Mesodermal cell (in vitro differentiated cells): ENCODE results near the gene PTPRN2.

Experiments used
- H3K27ac ChIP-seq: 2 replicates; pipeline ENCODE4 v1.7.0; 2013; ENCODE audit warnings: mild to moderate bottlenecking, low read depth, low read length, moderate library complexity; ENCODE audit not compliant: severe bottlenecking
- H3K36me3 ChIP-seq: 2 replicates; pipeline ENCODE4 v1.7.1; 2013; ENCODE audit warnings: mild to moderate bottlenecking, low read length, moderate library complexity; ENCODE audit not compliant: control insufficient read depth, insufficient read depth
- H3K4me1 ChIP-seq: one replicate; pipeline ENCODE4 v1.7.1; 2013; ENCODE audit warnings: mild to moderate bottlenecking, low read length; ENCODE audit not compliant: insufficient read depth, control insufficient read depth, poor library complexity, severe bottlenecking
- H3K4me3 ChIP-seq: 2 replicates; pipeline ENCODE4 v1.7.0; 2013; ENCODE audit warnings: low read length, control low read depth, mild to moderate bottlenecking; ENCODE audit not compliant: insufficient read depth, poor library complexity, severe bottlenecking; ENCODE audit errors: extremely low read depth
- H3K9me3 ChIP-seq: 2 replicates; pipeline ENCODE4 v1.7.1; 2013; ENCODE audit warnings: mild to moderate bottlenecking, low read length, moderate library complexity; ENCODE audit not compliant: control insufficient read depth
- WGBS, 2 experiments: methylation state at CpG; one replicate each; pipeline ENCODE4 v1.1.5; 2013; ENCODE audit warnings: missing lambda C conversion rate in 2 of 2; ENCODE audit not compliant: insufficient coverage in 2 of 2; 5-methylcytosine and 5-hydroxymethylcytosine counted together

PTPRN2 gene

DNA sequence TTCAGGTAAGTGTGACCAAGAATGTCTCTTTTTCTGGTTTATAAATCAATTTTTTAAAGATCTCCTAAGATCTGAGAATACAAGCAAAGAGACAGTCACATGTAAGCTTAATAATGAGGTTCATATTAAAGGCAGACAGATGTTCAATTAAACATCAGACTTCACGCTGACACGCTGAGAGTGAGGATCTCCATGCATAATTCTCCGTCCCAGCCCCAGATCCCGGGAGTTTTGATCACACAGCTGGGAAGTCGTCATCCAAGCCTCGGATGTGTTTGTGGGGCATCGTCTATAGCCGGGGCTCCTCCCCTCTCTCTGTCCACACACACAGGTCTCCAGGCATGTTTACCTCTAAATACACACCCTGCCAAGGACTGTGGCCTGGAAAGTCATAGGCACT, 223.2 kb downstream of the PTPRN2 start:
- H3K9me3 ChIP-seq = peaks cover 70% of the 10 kb centered on the region
- H3K4me1 ChIP-seq = no peaks in the 10 kb centered on the region
- 80 to 86% methylated on average over 3 to 8 of the region's 8 CpGs for WGBS, 2 experiments
- H3K36me3 ChIP-seq = no peaks in the 10 kb centered on the region
- H3K4me3 ChIP-seq = no peak overlapping the region
- no peak overlapping the region for H3K27ac ChIP-seq

DNA sequence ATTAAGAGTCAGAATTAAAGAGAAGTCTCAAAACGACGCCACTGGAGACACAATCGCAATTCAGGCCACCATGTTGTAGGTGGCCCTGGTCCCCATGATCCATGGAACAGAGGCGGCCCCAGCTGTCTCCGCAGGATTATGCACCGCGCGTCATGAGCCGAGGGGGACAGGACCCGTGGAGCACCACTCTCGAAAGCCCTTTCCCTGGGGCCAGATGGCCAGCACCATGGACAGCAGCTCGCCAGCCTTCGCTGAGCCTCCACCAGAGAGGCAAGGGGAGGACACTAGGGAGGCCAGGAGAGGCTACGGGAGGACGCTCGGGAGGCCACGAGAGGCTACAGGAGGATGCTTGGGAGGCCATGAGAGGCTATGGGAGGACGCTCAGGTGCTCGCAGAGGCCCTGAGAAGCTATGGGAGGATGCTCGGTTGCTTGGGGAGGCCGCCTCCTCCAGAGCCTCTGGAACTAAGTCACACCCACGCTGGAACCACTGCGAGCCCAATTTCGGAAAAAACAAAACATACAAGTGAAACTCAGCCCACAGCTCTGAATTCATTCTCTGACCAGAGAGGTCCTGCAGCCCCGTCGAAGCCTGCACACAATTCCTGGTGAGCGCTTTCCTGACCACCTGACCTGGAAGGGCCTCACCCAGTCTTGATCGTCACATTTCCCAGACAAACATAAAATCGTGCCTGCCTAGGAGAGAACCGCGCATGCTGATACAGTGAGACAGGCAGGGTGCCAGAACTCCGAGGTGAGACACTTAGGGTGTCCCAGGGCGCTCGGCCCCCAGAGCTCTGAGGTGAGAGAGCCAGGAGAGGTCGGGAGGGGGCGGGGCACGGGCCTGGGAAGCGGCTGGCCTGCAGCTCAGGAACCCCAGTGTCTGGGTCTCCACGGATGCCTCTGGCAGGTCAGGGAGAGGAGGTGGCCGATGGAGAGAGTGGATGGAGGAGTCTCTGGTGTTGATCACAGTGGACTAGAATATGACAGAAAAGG, 224.4 kb downstream of the PTPRN2 start:
- Histone ChIP-seq H3K9me3 (peaks cover 72% of the 10 kb centered on the region), H3K4me3 (no peak overlapping the region), H3K27ac (no peak overlapping the region), H3K4me1 (no peaks in the 10 kb centered on the region), H3K36me3 (no peaks in the 10 kb centered on the region)
- 77 to 79% methylated on average over 35 to 36 of the region's 40 CpGs for WGBS, 2 experiments

DNA sequence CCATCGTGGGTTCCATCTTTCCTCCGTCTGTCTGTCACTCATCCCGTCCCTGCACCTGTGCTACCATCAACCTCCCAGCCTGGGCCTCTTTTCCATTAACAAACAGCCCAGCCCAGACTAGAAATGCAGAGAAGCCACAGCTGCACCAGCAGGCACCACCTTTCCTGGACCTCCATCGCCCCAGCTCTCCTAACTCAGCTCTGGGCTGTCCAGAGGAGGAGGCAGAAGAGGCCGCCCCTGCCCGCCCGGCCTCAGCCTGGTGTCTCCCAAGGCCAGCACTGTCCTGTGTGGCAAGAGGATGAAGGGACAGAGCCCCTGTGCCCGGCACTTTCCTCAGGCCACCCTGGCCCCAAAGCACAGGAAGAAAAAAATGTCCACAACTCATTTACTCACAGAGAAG, 225.6 kb downstream of the PTPRN2 start:
- Histone ChIP-seq H3K36me3 (no peaks in the 10 kb centered on the region), H3K4me1 (no peaks in the 10 kb centered on the region), H3K27ac (no peak overlapping the region), H3K9me3 (peaks cover 71% of the 10 kb centered on the region), H3K4me3 (no peak overlapping the region)
- 27 to 57% methylated on average over 2 to 4 of the region's 8 CpGs for WGBS, 2 experiments

DNA sequence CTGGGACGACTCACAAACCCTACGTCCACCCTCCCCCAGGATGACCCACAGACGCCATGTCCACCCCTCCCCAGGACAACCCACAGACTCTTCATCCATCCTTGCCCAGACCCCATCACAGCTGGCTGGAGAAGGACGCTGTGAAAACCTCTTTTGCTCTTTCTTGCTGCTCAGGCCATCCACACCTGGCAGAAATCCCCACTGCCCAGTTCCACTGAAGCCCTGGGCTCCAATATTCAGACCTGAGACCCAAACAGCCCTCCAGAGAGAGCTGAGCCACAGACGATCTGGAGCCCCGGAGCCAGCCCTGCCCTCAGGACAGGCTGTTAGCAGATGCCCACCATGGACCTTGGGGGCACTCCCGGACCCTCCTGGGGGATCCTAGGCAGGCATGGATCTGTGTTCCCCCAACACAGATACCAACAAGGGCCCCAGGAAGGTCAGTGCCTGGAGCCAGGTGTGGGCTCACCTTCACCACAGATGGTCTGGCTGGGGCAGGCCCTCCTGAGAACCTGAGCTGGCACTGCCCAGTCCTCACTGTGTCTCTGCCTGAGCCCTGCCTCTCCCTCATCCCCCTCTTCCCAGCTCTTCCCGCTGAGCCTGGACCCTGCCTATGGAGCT, 226.2 kb downstream of the PTPRN2 start:
- Histone ChIP-seq H3K9me3 (peaks cover 72% of the 10 kb centered on the region), H3K36me3 (no peaks in the 10 kb centered on the region), H3K4me3 (no peak overlapping the region), H3K4me1 (no peaks in the 10 kb centered on the region), H3K27ac (no peak overlapping the region)
- 72 to 80% methylated on average over 4 to 7 of the region's 8 CpGs for WGBS, 2 experiments

DNA sequence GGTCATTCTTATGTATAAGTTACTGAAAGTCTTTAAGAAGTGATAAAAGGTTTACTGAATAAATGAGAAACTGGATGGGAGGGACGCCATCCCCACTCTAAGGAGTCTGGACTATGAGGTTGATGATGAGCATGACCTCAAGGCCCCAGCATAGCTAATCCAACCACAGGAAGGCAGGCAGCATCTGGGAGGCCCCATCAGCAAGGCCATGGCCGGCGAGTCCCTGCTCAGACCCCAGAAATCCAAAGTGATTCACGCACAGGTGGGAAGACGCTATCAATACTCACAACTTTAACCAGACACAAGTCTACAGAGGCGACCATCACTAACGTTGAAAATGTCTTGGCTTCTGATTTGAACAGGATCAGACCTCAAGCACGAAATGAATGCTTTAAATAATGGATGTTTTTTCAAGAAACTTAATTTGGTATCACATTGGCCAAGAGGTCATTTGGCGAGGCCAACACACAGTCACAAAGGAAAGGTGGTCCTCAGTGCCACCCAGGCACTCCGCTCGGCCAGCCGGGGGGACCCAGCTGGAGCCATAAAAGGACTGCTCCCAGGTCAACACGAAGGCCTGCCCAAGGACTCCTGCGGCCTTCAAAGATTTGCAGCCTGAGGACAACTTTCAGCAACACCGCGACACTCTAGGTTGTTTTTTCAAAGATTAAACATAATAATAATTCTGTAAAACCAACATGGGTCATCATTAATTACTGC, 228.5 kb downstream of the PTPRN2 start:
- no peak overlapping the region for H3K27ac ChIP-seq
- H3K9me3 ChIP-seq = peaks cover 75% of the 10 kb centered on the region
- H3K36me3 ChIP-seq = no peaks in the 10 kb centered on the region
- H3K4me1 ChIP-seq = no peaks in the 10 kb centered on the region
- no peak overlapping the region for H3K4me3 ChIP-seq
- WGBS, 2 experiments = 62 to 65% methylated on average over 6 to 10 of the region's 16 CpGs

DNA sequence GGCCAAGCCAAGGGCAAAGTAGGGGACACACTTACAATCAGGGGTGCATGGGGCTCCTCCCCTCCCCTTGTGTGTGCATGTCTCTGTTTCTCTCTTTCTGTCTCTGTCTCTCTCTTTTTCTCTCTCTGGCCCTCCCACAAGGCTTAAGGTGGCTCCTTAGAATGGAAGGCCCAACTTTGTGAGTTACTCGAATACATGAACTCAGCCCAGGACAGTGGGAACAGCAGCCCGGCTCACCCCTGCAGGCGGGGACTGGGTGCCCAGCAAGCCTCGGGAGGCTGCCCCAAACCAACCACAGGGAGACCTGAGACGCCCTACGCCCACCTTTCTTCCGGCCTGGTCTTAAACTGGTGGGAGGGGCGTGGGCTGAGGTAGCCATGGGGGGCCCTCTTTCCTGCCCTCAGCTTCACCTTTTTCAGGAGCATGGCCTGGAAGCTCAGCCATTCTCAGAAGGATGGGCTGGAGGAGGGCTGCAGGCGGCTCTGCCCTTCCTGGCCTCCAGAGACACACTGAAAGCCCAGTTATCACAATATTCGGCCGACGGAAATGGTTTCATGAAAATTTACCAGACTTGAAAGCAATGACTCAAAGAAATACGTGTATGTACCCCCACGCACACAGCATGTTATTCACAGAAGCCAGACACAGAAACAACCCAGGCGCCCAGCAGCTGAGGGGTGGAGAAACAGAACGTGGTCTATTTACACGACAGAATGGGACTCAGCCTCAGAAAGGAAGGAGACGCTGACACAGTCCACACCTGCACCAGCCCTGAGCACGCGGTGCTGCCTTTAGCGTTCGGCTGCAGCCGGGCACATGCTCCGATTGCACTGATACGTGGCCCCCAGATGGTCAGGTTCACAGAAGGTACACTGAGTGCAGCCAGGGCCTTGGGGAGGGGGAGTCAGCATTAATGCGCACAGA, 229.5 kb downstream of the PTPRN2 start:
- peaks cover 75% of the 10 kb centered on the region for H3K9me3 ChIP-seq
- H3K36me3 ChIP-seq = no peaks in the 10 kb centered on the region
- H3K4me3 ChIP-seq = no peak overlapping the region
- no peaks in the 10 kb centered on the region for H3K4me1 ChIP-seq
- 79 to 82% methylated on average over 25 of the region's 26 CpGs for WGBS, 2 experiments
- no peak overlapping the region for H3K27ac ChIP-seq

DNA sequence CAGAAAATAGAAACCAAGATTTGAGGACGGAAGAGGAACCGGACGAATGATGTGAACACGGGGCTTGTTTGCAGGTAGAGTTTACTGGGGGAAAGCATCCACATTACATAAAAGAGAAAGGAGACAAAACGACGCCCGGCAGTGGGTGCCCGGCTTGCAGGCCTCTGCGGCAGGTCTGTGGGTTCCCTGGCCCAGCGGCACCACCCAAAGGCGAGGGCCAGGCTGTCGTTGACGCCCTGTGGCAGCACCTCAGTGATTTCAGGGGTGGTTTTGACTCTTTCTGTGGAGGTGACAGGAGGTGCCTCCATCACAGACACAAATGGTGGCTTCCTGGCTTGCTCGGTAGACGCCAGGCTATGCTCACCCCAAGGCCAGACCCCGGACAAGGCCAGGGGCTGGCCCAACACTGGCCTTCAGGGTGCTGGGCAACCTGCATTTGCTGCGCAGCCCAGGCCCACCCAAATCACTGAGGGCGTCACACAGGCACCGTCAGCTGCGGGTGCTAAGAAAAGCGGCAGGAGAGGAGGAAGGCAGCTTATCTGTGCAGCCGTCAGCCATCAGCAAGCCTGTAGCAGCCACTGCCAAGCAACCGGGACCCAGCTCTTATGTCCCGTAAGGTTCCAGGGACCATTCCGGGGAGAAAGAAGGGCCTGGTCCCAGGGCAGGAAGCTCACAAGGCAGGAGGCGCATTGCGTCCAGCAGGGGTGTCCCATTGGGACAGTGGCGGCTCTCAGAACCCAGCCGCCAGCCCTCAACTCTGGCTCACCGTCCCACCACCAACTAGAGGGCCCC, 230.3 kb downstream of the PTPRN2 start:
- WGBS, 2 experiments = 85 to 86% methylated on average over 27 to 30 of the region's 30 CpGs
- Histone ChIP-seq H3K9me3 (peaks cover 75% of the 10 kb centered on the region), H3K36me3 (no peaks in the 10 kb centered on the region), H3K4me1 (no peaks in the 10 kb centered on the region), H3K4me3 (no peak overlapping the region), H3K27ac (no peak overlapping the region)

DNA sequence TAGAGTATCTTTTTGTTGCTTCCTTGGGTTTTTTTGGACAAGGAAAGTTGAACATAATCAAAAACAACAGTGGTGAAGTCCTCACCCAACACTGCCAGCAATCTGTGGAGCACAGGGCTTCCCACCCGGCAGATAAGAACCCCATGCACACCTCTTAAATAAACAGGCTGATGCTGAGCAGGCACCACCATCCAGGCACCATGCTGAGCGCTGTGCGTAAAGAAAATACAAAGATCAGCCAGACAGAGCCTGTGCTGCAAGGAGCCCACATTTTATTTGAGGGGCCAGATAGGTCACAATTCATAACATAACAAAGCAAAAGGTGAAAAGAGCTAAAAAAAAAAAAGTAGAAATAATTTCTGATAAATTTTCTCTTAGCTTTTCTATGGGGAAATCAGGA, 231.2 kb downstream of the PTPRN2 start:
- Histone ChIP-seq H3K9me3 (peaks cover 72% of the 10 kb centered on the region), H3K4me1 (no peaks in the 10 kb centered on the region), H3K27ac (no peak overlapping the region), H3K36me3 (no peaks in the 10 kb centered on the region), H3K4me3 (no peak overlapping the region)
- 75% methylated on average over 3 of the region's 3 CpGs; no CpG with 5 or more reads in 1 of the 2 experiments for WGBS, 2 experiments

DNA sequence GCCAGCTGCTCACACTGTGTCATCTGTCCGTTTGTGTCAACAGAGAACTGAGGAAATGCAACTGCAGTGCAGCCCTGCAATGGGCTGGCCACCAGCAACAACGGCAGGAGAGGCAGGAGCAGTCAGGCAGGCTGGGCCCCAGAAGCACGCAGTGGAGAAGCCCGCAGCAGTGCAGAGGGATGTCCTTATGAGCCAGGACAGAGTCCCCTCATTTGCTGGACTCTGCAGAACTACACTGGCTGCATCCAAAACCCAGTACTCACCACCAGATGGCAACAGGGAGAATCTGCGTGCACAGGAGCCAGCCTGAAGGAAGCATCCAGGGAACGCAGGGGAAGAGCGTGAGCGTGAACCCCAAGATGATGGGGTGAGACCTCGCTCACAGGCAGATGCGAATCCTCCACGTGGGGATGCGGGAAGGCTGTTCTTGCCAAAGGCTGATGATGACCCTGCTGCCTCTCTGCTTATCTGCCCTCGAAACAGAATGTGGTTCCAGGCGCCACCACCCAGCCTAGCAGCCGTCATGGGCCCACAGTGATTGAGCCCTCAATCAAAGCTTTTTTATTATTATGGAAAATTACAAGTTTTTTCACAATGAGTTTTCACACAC, 232.1 kb downstream of the PTPRN2 start:
- H3K9me3 ChIP-seq = peaks cover 80% of the 10 kb centered on the region
- no peak overlapping the region for H3K4me3 ChIP-seq
- H3K4me1 ChIP-seq = no peaks in the 10 kb centered on the region
- H3K27ac ChIP-seq = no peak overlapping the region
- H3K36me3 ChIP-seq = no peaks in the 10 kb centered on the region
- WGBS, 2 experiments = 66 to 68% methylated on average over 12 to 14 of the region's 15 CpGs
